Memory B cell (primary cell): Measurements from ENCODE around the gene CDCP2.

Experiments
- ATAC-seq: fragments of 150-1000 bp; cut with Tn5 transposase; 2 replicates; pipeline ENCODE4 v1.10.0; 2021; ENCODE audit warnings: low read depth, mild to moderate bottlenecking, moderate library complexity
- DNase-seq, 2 donors: peaks; one replicate each; pipeline ENCODE4 v3.0.0; 2022; ENCODE audit warnings: low spot score in 2 of 2
- H3K27ac Mint-ChIP-seq: one replicate; pipeline ENCODE4 v1.8.0; 2022; ENCODE audit warnings: mild to moderate bottlenecking, moderate library complexity, mixed read lengths
- H3K27me3 Mint-ChIP-seq: one replicate; pipeline ENCODE4 v1.8.0; 2022; ENCODE audit warnings: mixed read lengths
- H3K36me3 Mint-ChIP-seq: one replicate; pipeline ENCODE4 v1.8.0; 2022; ENCODE audit warnings: mild to moderate bottlenecking, mixed read lengths
- H3K4me1 Mint-ChIP-seq: one replicate; pipeline ENCODE4 v1.8.0; 2022; ENCODE audit warnings: mixed read lengths
- H3K4me3 Mint-ChIP-seq: one replicate; pipeline ENCODE4 v1.8.0; 2022; ENCODE audit warnings: mild to moderate bottlenecking, moderate library complexity, mixed read lengths
- H3K9me3 Mint-ChIP-seq: one replicate; pipeline ENCODE4 v1.8.0; 2022; ENCODE audit warnings: mixed read lengths

The CDCP2 gene

DNA sequence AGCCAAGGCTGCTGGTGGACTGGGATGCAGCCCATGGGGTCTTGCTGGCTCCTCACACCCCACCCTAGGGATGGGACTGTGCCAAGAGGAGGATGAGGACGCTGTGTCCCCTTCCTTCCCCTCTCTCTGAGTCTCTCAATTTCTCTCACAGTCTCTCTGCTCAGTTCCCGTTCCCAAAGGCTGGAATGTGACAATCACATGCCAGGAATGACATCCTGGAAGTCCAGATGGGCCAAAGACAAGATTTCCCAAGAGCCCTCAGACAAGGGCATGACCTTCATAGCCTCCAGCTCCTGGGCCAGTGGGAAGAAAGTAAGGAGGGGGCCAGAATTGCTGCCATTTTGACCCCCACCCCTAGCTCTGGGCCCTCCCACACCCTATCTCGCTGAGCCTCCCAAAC, 7.6 kb upstream of the CDCP2 start:
- Mint-ChIP-seq H3K9me3 (no peaks in the 10 kb centered on the region), H3K27ac (peak overlapping the region; percentile 48), H3K4me3 (no peak overlapping the region), H3K36me3 (no peaks in the 10 kb centered on the region), H3K27me3 (peaks cover 3% of the 10 kb centered on the region), H3K4me1 (no peaks in the 10 kb centered on the region)
- no peak for ATAC-seq
- no peak for DNase-seq

DNA sequence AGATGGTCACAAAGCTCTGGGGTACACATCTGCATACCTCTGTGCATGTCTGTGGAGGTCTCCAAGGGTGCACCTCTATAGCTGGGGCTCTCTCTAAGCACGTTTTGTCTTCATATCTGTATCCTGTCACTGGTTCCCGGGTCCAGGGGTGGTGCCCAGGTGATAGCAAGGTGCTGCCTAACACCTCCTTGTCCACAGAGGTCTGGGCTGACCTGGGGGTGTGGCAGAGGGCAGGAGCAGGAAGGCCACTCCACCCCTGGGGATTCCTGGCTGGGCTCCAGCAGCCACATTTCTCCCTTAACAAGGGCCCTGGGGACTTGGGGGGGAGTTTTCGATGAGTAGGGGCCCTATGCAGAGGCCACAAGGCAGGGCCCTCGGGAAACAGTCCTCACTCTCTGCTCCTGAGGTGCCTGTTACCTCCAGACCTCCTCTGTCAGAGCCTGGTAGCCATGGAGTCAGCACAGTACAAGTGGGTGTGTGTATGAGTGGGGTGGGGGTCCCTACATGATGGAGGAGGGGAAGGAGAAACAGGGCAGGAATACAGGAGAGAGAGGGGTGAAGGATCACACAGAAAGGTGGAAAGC, 7.0 kb upstream of the CDCP2 start:
- Mint-ChIP-seq H3K27ac (peak overlapping the region; percentile 48), H3K9me3 (no peaks in the 10 kb centered on the region), H3K27me3 (peaks cover 3% of the 10 kb centered on the region), H3K4me1 (no peaks in the 10 kb centered on the region), H3K36me3 (no peaks in the 10 kb centered on the region), H3K4me3 (no peak overlapping the region)
- no peak for ATAC-seq
- DNase-seq: no peak

DNA sequence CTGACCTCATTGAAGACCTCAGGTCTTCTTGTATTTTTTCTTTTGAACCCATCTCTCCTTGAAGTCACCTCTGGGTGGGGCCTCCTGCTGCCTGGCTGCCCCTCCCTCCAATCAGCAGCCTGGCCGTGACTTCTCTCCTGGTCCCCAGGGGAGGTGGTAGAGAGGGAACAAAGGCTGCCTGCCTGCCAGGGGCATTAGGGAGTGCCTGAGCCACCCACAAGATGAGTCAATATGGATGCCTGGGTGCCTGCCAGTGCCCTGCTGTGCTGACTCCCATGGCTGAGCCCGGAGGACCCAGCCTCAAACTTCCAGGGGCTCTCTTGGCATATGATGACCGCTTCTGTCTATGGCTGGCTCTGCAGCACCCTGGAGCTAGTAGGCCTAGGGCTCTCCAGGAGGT, 5.3 kb upstream of the CDCP2 start:
- ATAC-seq (no peak), DNase-seq (no peak)
- Mint-ChIP-seq H3K4me3 (no peak overlapping the region), H3K27me3 (peaks cover 3% of the 10 kb centered on the region), H3K27ac (no peak overlapping the region), H3K4me1 (no peaks in the 10 kb centered on the region), H3K36me3 (no peaks in the 10 kb centered on the region), H3K9me3 (no peaks in the 10 kb centered on the region)

DNA sequence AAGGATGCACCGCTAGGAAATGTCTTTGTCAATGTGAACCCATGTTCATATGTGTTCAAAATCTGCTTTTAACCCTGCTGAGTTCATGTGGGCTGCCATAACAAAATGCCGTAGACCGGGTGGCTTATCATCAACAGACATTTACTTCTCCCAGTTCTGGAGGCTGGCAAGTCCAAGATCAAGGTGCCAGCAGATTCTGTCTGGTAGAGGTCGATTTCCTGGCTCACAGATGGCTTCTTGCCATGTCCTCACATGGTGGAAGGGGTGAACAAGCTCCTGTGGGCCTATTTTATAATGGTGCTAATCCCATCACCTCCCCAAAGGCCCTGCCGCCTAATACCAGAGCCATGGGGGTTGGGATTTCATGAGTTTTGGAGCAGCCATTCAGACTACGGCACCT, 4.6 kb upstream of the CDCP2 start:
- no peaks in the 10 kb centered on the region for H3K36me3 Mint-ChIP-seq
- H3K9me3 Mint-ChIP-seq: no peaks in the 10 kb centered on the region
- peaks cover 3% of the 10 kb centered on the region for H3K27me3 Mint-ChIP-seq
- no peak overlapping the region for H3K4me3 Mint-ChIP-seq
- DNase-seq: no peak
- no peak for ATAC-seq
- no peaks in the 10 kb centered on the region for H3K4me1 Mint-ChIP-seq
- no peak overlapping the region for H3K27ac Mint-ChIP-seq

DNA sequence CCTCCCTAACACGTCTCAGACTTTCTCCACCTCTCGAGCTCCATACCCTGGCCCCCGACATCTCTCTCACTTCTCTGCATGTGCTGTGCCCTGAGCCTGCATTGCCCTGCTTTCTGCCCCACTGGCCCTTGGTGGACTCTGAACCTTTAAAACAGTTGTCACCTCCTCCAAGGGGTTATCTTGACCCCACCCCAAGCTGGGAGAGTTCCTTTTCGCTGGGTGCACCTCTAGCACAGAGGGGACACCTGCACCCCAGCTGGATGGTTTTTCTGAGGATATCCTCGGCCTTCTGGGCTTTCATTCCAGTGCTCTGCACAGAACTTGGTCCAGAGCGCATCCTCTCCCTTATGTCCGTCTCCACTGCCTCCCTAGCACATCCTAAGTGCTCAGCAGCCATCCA, 4.2 kb upstream of the CDCP2 start:
- Mint-ChIP-seq H3K9me3 (no peaks in the 10 kb centered on the region), H3K27me3 (peaks cover 3% of the 10 kb centered on the region), H3K27ac (no peak overlapping the region), H3K4me3 (no peak overlapping the region), H3K4me1 (no peaks in the 10 kb centered on the region), H3K36me3 (no peaks in the 10 kb centered on the region)
- DNase-seq (no peak), ATAC-seq (no peak)

DNA sequence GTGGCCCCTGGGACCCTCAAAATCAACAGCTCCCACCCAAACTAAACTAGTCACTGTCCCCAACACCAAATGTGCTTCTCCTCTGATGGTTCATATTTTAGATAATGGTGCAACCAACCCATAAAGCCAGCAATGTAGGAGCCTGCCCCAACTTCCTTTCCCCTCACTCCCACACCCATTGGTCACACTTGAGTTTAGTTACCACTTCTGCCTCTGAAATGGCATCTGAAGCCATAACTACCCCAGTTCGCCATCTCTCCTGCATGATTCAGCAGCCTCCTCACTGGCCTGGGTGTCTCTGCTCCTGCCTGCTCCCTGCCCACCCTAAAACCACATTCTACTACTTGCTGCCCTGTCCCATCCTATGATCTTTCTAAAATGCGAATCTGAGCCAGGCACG, 3.4 kb upstream of the CDCP2 start:
- no peak overlapping the region for H3K4me3 Mint-ChIP-seq
- no peak overlapping the region for H3K27ac Mint-ChIP-seq
- H3K9me3 Mint-ChIP-seq: no peaks in the 10 kb centered on the region
- H3K27me3 Mint-ChIP-seq: no peaks in the 10 kb centered on the region
- H3K36me3 Mint-ChIP-seq: no peaks in the 10 kb centered on the region
- DNase-seq (no peak), ATAC-seq (no peak)
- H3K4me1 Mint-ChIP-seq: no peaks in the 10 kb centered on the region

DNA sequence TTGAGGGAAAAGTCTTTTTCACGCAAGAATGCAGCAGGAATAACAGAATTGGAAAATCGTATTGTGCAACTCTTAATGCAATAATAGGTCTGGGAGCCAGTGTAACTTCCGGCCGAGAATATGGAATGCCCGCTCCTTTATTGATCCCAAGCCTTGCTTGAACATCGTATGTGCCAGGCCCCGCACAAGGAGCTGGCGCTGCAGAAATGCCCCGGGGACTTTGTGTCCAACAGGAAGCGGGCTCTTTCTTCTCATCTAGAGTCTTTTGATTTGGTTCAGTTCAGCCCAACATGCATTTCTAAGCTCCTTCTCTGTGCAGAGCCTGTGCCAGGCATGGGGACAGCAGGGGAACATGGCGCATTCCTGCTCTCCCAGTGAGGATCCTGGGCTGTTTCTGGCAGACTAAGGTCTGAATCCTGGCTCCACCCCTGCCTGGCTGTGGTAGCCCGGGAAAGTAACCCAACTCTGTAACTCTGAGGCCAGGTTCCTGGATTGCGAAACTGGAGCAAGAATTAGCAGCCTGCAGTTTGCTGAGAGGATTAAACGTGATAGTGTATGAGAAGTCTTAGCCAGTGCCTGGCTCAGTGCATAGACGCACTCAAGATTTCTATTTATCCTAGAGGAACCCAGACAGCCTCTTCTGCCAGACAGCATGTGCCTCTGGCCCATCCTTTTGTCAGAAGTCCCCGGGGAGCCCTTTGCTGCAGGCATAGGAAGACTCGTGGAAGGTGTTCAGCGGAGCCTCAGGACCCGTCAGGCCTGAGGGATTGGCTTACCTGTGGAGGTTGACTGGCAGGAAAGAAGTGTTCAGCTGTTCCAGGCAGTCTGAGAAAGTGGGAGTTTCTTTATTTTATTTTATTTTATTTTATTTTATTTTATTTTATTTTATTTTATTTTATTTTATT, 987 bp upstream of the CDCP2 start:
- Mint-ChIP-seq H3K36me3 (no peaks in the 10 kb centered on the region), H3K9me3 (no peaks in the 10 kb centered on the region), H3K4me1 (no peaks in the 10 kb centered on the region), H3K27me3 (no peaks in the 10 kb centered on the region), H3K4me3 (no peak overlapping the region), H3K27ac (no peak overlapping the region)
- DNase-seq: no peak
- ATAC-seq: no peak

DNA sequence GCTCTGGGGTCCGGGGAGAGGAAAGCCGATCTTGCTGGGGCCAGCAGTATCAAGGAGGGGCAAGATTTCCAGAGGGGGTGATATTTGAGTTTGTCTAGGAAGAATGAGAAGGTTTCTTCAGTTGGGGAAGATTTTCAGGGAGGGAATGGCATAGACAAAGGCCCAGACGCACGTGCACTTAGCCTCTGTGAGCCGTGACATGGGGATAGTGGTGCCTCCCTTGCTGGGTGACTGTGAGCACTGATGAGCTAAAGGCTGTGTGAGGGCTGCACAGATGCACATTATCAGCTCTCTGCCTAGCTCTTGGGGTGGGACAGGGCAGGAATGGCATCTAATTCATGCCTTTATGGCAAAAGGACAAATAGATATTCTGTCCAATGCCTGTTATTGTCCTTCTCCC, 1.8 kb downstream of the CDCP2 start:
- Mint-ChIP-seq H3K4me3 (no peak overlapping the region), H3K4me1 (no peaks in the 10 kb centered on the region), H3K27me3 (no peaks in the 10 kb centered on the region), H3K36me3 (no peaks in the 10 kb centered on the region), H3K9me3 (no peaks in the 10 kb centered on the region), H3K27ac (no peak overlapping the region)
- ATAC-seq: no peak
- no peak for DNase-seq

DNA sequence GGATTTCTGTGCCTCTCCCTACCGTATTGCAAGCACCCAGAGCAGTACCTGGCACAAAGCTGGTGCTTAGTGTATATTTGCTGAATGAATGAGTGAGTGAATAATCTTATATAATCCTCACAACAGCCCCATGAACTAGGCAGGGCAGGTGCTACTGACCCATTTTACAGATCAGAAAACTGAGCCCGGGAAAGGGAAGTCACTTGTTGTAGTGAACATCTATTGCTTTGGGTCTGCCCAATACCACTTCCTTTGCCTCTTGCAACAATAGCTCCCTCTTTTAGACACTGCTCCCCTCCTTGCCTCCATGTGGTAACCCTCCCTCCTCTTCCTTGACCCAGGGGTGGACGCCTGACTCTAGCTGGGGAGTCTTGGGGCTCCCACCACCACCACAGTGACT, 3.1 kb downstream of the CDCP2 start:
- DNase-seq: no peak
- H3K36me3 Mint-ChIP-seq: no peaks in the 10 kb centered on the region
- no peaks in the 10 kb centered on the region for H3K4me1 Mint-ChIP-seq
- no peaks in the 10 kb centered on the region for H3K27me3 Mint-ChIP-seq
- H3K9me3 Mint-ChIP-seq: no peaks in the 10 kb centered on the region
- ATAC-seq: no peak
- no peak overlapping the region for H3K4me3 Mint-ChIP-seq
- H3K27ac Mint-ChIP-seq: no peak overlapping the region

DNA sequence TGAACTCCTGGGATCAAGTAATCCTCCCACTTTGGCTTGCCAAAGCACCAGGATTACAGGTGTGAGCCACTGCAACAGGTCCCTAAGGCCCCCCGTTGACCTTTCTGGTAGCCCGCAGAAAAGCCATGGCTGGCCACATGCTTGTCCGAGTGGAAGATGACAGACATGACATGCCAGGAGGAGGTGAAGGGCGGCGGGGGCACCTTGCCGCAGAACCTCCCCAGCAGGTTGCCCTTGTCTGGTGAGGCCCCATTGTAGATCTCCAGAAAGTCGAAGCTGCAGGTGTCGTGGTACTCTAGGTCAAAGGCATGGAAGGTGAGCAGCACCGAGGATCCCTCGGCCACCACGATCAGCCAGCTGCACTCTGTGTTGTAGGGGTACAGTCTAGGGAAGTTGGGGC, 8.4 kb downstream of the CDCP2 start:
- no peak for ATAC-seq
- Mint-ChIP-seq H3K4me1 (no peaks in the 10 kb centered on the region), H3K36me3 (no peaks in the 10 kb centered on the region)

DNA sequence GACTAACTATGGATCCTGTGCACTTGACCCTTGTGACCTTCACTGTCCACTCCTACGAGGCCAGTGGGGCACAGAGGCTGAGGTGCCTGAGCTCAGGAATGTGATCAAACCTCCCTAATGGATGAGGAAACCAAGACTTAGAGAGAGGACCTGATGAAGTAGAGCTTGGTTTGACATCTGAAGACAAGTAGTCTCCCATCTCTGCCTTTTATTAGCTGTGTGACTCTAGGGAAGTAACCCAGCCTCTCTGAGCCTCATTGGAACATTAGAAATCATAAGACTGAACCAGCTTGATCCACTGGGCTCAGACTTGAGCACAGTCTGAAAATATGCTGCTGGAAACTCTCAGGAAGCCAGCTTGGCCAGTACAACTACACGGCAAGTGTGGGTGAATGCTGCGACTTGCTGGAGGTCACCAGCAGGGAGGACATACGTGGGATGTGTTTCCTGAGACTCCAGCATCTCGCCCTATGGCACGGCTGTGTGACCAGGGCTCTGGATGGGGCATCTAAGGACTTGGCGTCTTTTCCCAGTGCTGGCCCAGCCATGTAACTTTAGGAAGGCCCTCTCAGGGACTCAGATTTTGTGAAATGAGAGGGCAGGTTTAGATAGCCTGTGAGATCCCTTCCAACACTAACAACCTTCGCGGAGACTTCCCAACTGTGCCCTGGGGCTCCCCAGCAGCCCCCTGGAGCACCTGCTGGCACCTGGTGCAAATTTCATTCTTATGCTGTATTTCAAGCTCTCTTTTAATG, 10.5 kb downstream of the CDCP2 start:
- H3K27ac Mint-ChIP-seq: no peak overlapping the region
- no peaks in the 10 kb centered on the region for H3K4me1 Mint-ChIP-seq
- H3K9me3 Mint-ChIP-seq: no peaks in the 10 kb centered on the region
- H3K4me3 Mint-ChIP-seq: no peak overlapping the region
- ATAC-seq: no peak
- no peaks in the 10 kb centered on the region for H3K36me3 Mint-ChIP-seq
- no peak for DNase-seq
- H3K27me3 Mint-ChIP-seq: peaks cover 7% of the 10 kb centered on the region

More for the DNA sequence above, 8.4 kb downstream of the CDCP2 start:
- no peak for DNase-seq
- no peak overlapping the region for H3K27ac Mint-ChIP-seq
- H3K4me3 Mint-ChIP-seq: no peak overlapping the region
- H3K27me3 Mint-ChIP-seq: peaks cover 3% of the 10 kb centered on the region
- H3K9me3 Mint-ChIP-seq: no peaks in the 10 kb centered on the region

DNA sequence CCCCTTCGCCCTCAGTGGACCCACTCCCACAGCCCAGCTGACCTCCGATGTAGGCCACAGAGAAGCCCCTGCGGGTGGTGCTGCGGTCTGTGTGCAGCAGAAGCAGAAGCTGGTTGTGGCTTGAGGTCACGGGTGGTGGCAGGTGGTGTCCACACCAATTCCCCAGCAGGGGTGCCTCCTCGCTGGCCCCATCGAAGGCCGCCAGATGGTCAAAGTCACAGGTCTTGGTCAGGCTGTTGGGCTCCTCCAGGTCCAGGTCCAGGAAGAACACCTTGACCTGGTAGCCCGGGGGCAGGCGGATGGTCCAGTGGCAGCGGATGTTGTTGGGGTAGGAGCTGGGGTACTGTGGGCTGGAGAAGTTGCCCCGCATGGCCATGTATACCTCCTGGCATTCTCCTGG, 13.1 kb downstream of the CDCP2 start:
- Mint-ChIP-seq H3K9me3 (no peaks in the 10 kb centered on the region), H3K27me3 (peaks cover 9% of the 10 kb centered on the region), H3K36me3 (no peaks in the 10 kb centered on the region), H3K4me3 (no peak overlapping the region), H3K4me1 (no peaks in the 10 kb centered on the region), H3K27ac (no peak overlapping the region)
- DNase-seq (no peak), ATAC-seq (no peak)

DNA sequence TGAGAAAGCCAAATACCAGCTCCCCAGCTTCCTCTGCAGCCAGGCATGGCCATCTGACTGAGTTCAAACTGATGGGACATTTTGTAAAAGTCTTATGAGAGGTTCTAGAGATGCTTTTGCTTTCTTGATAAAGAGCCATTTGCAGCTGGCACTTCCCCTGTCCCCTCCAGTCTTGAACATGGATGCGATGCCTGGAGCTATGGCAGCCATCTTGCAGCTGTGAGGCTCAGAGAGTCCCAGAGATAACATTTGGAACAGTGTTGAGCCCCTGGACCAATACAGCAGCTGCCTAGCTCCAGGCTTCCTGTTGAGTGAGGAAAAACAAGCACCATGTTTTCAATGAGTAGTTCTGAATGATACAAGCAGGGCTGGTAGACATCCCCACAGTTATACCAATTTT, 13.8 kb downstream of the CDCP2 start:
- Mint-ChIP-seq H3K36me3 (no peaks in the 10 kb centered on the region), H3K4me1 (no peaks in the 10 kb centered on the region), H3K9me3 (no peaks in the 10 kb centered on the region), H3K27ac (no peak overlapping the region), H3K4me3 (no peak overlapping the region), H3K27me3 (peaks cover 9% of the 10 kb centered on the region)
- no peak for DNase-seq
- ATAC-seq: no peak

DNA sequence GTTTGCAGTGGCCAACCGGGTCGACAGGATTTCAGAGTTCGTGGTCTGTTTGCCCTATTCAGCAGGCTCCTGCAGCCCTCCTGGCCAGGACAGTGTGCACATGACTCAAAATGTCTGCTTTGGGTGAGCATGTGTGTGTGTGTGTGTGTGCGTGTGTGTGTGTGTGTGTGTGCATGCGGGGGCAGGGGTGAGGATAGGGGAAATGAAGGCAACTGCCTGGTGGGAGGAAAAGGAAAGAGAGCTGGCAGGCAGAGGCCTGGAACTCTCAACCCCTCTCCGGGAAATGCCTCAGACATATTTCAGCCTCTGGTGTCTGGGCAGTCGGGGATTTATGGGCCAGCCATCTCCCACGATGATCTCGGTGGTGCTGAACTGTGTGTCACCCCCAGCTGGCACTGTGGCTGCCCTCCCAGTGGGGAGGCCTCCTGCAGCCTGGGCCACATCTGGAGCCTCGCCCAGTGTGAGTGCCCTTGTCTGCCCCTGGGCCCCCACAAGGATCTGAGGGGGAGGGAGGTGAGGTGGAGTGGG, 15.2 kb downstream of the CDCP2 start:
- H3K27me3 Mint-ChIP-seq: peaks cover 9% of the 10 kb centered on the region
- H3K4me1 Mint-ChIP-seq: no peaks in the 10 kb centered on the region
- no peaks in the 10 kb centered on the region for H3K36me3 Mint-ChIP-seq
- ATAC-seq: no peak
- H3K27ac Mint-ChIP-seq: no peak overlapping the region
- H3K9me3 Mint-ChIP-seq: no peaks in the 10 kb centered on the region
- no peak for DNase-seq
- H3K4me3 Mint-ChIP-seq: no peak overlapping the region
